A549 (cell line): ENCODE results near the gene SLC1A2.

ENCODE experiments used
- CEBPB ChIP-seq, 2 experiments: fragments of >200 bp in 1 of 2; sonication (Bioruptor Twin) in 1 of 2; formaldehyde crosslinking in 1 of 2; IDR thresholded peaks; 2 replicates each; pipeline ENCODE4 v1.6.1; 2012 to 2016
- CHD2 ChIP-seq: fragments of 150-350 bp; IDR thresholded peaks from 2 replicates; pipeline ENCODE4 v1.6.1; 2014; ENCODE audit warnings: low read length; ENCODE audit not compliant: partially characterized antibody
- CTCF ChIP-seq: fragments of >200 bp; sonication (Bioruptor Twin); formaldehyde crosslinking; IDR thresholded peaks from 3 replicates; pipeline ENCODE4 v1.5.1; 2016
- FOSL2 ChIP-seq, 2 experiments: fragments of 450-650 bp in 1 of 2; fragments of >200 bp in 1 of 2; sonication (Bioruptor Twin) in 1 of 2; formaldehyde crosslinking; IDR thresholded peaks; 2 replicates each; pipeline versions ENCODE4 v1.5.0 to v1.6.1; 2016 to 2020; ENCODE audit warnings: mild to moderate bottlenecking in 1 of 2, moderate library complexity in 1 of 2
- HES2 ChIP-seq: fragments of >200 bp; sonication (Bioruptor Twin); formaldehyde crosslinking; IDR thresholded peaks from 2 replicates; pipeline ENCODE4 v1.6.1; 2016
- HOXA7 ChIP-seq: fragments of 250-450 bp; sonication (Bioruptor Pico); IDR thresholded peaks from 2 replicates; pipeline ENCODE4 v1.5.0; 2020; ENCODE audit warnings: mild to moderate bottlenecking, moderate library complexity
- MAFK ChIP-seq: fragments of 450-650 bp; IDR thresholded peaks from 2 replicates; pipeline ENCODE4 v1.6.1; 2014; ENCODE audit not compliant: partially characterized antibody
- NFE2L2 ChIP-seq: fragments of 150-350 bp; conservative IDR thresholded peaks from 2 replicates; pipeline ENCODE4 v1.6.1; 2014; ENCODE audit warnings: low read length
- POLR2A ChIP-seq: IDR thresholded peaks from 2 replicates; pipeline ENCODE4 v1.6.1; 2012; ENCODE audit warnings: mild to moderate bottlenecking, low read length
- REST ChIP-seq: fragments of 200-600 bp; sonication (generic); IDR thresholded peaks from 2 replicates; pipeline ENCODE4 v1.6.1; 2016; ENCODE audit warnings: antibody characterized with exemption, mild to moderate bottlenecking, moderate library complexity

- TF ChIP-seq REST (no peak), CTCF (no peak), HOXA7 (CRISPR knock-in tag) (no peak), CEBPB (IDR thresholded peaks at IDR 0.05) (no peak), HES2 (no peak), FOSL2 (IDR thresholded peaks at IDR 0.05) (no peak), FOSL2 (CRISPR knock-in tag; IDR thresholded peaks at IDR 0.05) (no peak), POLR2A (no peak), CHD2 (no peak), MAFK (no peak), NFE2L2 (no peak)
Observed at GRCh38 chr11:35281169-35281688, 138.1 kb downstream of the SLC1A2 start.
